ENCODE data around the gene TAGLN. TPM values are rescaled to one million over a fixed set of nuclear protein-coding genes. Genes with fewer than 3 reads are reported as not detected.

Gene TAGLN
- total and polyA plus RNA-seq, 9 of the 15 experiments (the other 6 are each of a cell fraction or from before 2014, with no cell fraction given) = 0.21 to 4.9 (median 1.1) TPM

GRCh38 chr11:117219995-117220394, 20.8 kb downstream of the TAGLN start (continued):
- TF ChIP-seq MAFK (IDR thresholded peaks at IDR 0.05; ENCODE audit: low read length) (no peak), BRCA1 (IDR thresholded peaks at IDR 0.05) (no peak), BRCA1 (CRISPR knock-in tag; IDR thresholded peaks at IDR 0.05) (no peak), TCF3 (CRISPR knock-in tag; IDR thresholded peaks at IDR 0.05) (peak; percentile 76), SOX6 (IDR thresholded peaks at IDR 0.05) (peak; percentile 78; the same call in 1 of the 2 replicates), CBFA2T3 (IDR thresholded peaks at IDR 0.05) (peak; percentile 84), ZNF518B (CRISPR knock-in tag; IDR thresholded peaks at IDR 0.05) (no peak), POLR3G (IDR thresholded peaks at IDR 0.05; ENCODE audit: extremely low read depth, insufficient read length, insufficient replicate concordance) (no peak), CUX1 (CRISPR knock-in tag; IDR thresholded peaks at IDR 0.05) (no peak), ZNF75A (CRISPR knock-in tag; IDR thresholded peaks at IDR 0.05) (no peak), ZNF655 (CRISPR knock-in tag; IDR thresholded peaks at IDR 0.05) (no peak), ZFPM2 (CRISPR knock-in tag; IDR thresholded peaks at IDR 0.05) (no peak), MECOM (CRISPR knock-in tag; IDR thresholded peaks at IDR 0.05) (0 out of 2 replicates have a peak, but pooled peaks have one; percentile 49), CAMTA2 (CRISPR knock-in tag; conservative IDR thresholded peaks at IDR 0.05) (no peak), DPF2 (IDR thresholded peaks at IDR 0.05) (peak; percentile 76), KLF16 (IDR thresholded peaks at IDR 0.05) (peak; percentile 62; the same call in 1 of the 2 replicates), MYC (IDR thresholded peaks at IDR 0.05; ENCODE audit: low read depth, low read length) (no peak), MYC (CRISPR knock-in tag; IDR thresholded peaks at IDR 0.05; ENCODE audit: borderline replicate concordance, low read depth) (no peak), POLR2AphosphoS5 (IDR thresholded peaks at IDR 0.05; ENCODE audit: control insufficient read depth, insufficient read depth, low read depth, low read length) (0 out of 2 replicates have a peak, but pooled peaks have one; percentile 53), NR4A1 (CRISPR knock-in tag; IDR thresholded peaks at IDR 0.05) (no peak), NR4A1 (tag; IDR thresholded peaks at IDR 0.05) (peak; percentile 45; the same call in 1 of the 2 replicates), TEAD1 (CRISPR knock-in tag; IDR thresholded peaks at IDR 0.05) (no peak), TAF7 (tag; IDR thresholded peaks at IDR 0.05) (no peak)

Data from K562 (cell line).